Kidney (tissue), 14 donors: ENCODE results near the gene ZDHHC13. TPM values are rescaled to one million over a fixed set of nuclear protein-coding genes. Genes with fewer than 3 reads are reported as not detected.
"Not testable (repeated sequence)": the region's sequence is repeated elsewhere in the genome, so short reads cannot be mapped to it uniquely, and the experiment has no call there.

Experiments
- DNase-seq, 5 donors: peaks; one replicate each; pipeline ENCODE4 v3.0.0-alpha.2; 2013 to 2020
- FAIRE-seq: peaks from 2 replicates; lab custom pipeline; 2012; peaks lifted over from hg19 to GRCh38; lab: Jason Lieb, UNC
- H3K27ac ChIP-seq, 2 donors: one replicate each; pipeline ENCODE4 v1.7.0; 2013; ENCODE audit warnings: low read depth in 2 of 2, low read length in 2 of 2, inconsistent platforms in 1 of 2
- H3K27me3 ChIP-seq: one replicate; pipeline ENCODE4 v1.7.1; 2013; ENCODE audit warnings: low read length, inconsistent platforms; ENCODE audit not compliant: control insufficient read depth, insufficient read depth
- H3K36me3 ChIP-seq, 3 donors: one replicate each; pipeline versions ENCODE4 v1.7.0 to v1.7.1; 2013; ENCODE audit warnings: low read length in 3 of 3, control low read depth in 1 of 3, inconsistent platforms in 1 of 3; ENCODE audit not compliant: insufficient read depth in 3 of 3, control insufficient read depth in 2 of 3
- H3K4me1 ChIP-seq, 3 donors: one replicate each; pipeline versions ENCODE4 v1.7.0 to v1.7.1; 2013; ENCODE audit warnings: low read length in 3 of 3, inconsistent platforms in 1 of 3, low read depth in 1 of 3; ENCODE audit not compliant: control insufficient read depth in 2 of 3, insufficient read depth in 2 of 3
- H3K4me3 ChIP-seq, 3 donors: one replicate each; pipeline versions ENCODE4 v1.7.0 to v1.8.1; 2013; ENCODE audit warnings: low read length in 3 of 3, control low read depth in 1 of 3, inconsistent platforms in 1 of 3
- H3K9ac ChIP-seq, 3 donors: one replicate each; pipeline versions ENCODE4 v1.7.0 to v1.7.1; 2013; ENCODE audit warnings: low read length in 3 of 3, control low read depth in 1 of 3, inconsistent platforms in 1 of 3
- H3K9me3 ChIP-seq, 3 donors: one replicate each; pipeline versions ENCODE4 v1.7.0 to v1.7.1; 2013; ENCODE audit warnings: low read length in 3 of 3, control low read depth in 1 of 3, inconsistent platforms in 1 of 3; ENCODE audit not compliant: control insufficient read depth in 2 of 3, insufficient read depth in 1 of 3
- CTCF ChIP-seq: IDR thresholded peaks from 3 replicates; pipeline ENCODE4 v1.5.1; 2012; ENCODE audit warnings: mild to moderate bottlenecking, moderate library complexity, borderline replicate concordance; ENCODE audit not compliant: insufficient read depth; ENCODE audit errors: extremely low read depth
- intact Hi-C: fragments of 100-400 bp; cut with DNase I; formaldehyde crosslinking; loops from one replicate; pipeline ENCODE4 v1.11.1; 2022
- polyA plus RNA-seq: library from polyadenylated mRNA; stranded (reverse); fragments of 350-450 nt; fragmentation: Illumina TruSeq; extraction: RNeasy Lipid Tissue Mini Kit (QIAGEN cat#74804); gene quantifications from one replicate; pipeline ENCODE4 v1.2.3, GENCODE V29; 2014; ENCODE audit warnings: low read depth, low replicate concordance; ENCODE audit not compliant: insufficient read depth
- total RNA-seq: library from RNA; stranded (reverse); fragmentation: NEBNext Ultra II Directional; extraction: Animal tissue kit (Norgen Biotek cat#: 25700); gene quantifications from one replicate; pipeline ENCODE4 v1.2.1, GENCODE V29; 2021
- donor health status: control.
- donor health status: control.
- donor health status: control.
- donor health status: control.
- donor health status: control.
- donor health status: DM: yes; HTN: yes; CAD: no.
- donor health status: Normal renal cell carcinoma (clear cell type).

ZDHHC13 gene
- total and polyA plus RNA-seq, 2 donors from 2014 or later: 13.1 to 18.9 TPM

GRCh38 chr11:19121646-19122045, 4.7 kb downstream of the ZDHHC13 start:
- no peak overlapping the region for H3K27ac ChIP-seq
- H3K9ac ChIP-seq: no peak overlapping the region
- peaks cover 0 to 5% (median 0%) of the 10 kb centered on the region in 3 donors for H3K4me1 ChIP-seq
- peaks cover 0 to 3% (median 0%) of the 10 kb centered on the region in 3 donors for H3K36me3 ChIP-seq
- H3K27me3 ChIP-seq: no peaks in the 10 kb centered on the region
- no peak for DNase-seq
- intact Hi-C loops: no loop called here
- no peaks in the 10 kb centered on the region for H3K9me3 ChIP-seq
- no peak for TF ChIP-seq CTCF
- H3K4me3 ChIP-seq: no peak overlapping the region
- no peak for FAIRE-seq

GRCh38 chr11:19122960-19123615, 6.1 kb downstream of the ZDHHC13 start:
- Histone ChIP-seq H3K27me3 (no peaks in the 10 kb centered on the region), H3K4me1 (no peaks in the 10 kb centered on the region), H3K9ac (no peak overlapping the region), H3K36me3 (peaks cover 0 to 3% (median 0%) of the 10 kb centered on the region in 3 donors), H3K27ac (no peak overlapping the region), H3K9me3 (no peaks in the 10 kb centered on the region), H3K4me3 (no peak overlapping the region)
- intact Hi-C loops: no loop called here
- FAIRE-seq: no peak
- DNase-seq: no peak
- no peak for TF ChIP-seq CTCF

GRCh38 chr11:19126562-19127325, 9.8 kb downstream of the ZDHHC13 start:
- FAIRE-seq, H3K36me3 ChIP-seq, H3K27me3 ChIP-seq, intact Hi-C loops, H3K9ac ChIP-seq, H3K4me3 ChIP-seq, DNase-seq, H3K9me3 ChIP-seq, H3K27ac ChIP-seq, H3K4me1 ChIP-seq: not testable (repeated sequence)

GRCh38 chr11:19134004-19134403, 17.0 kb downstream of the ZDHHC13 start:
- no peak overlapping the region for H3K9ac ChIP-seq
- FAIRE-seq (no peak), DNase-seq (no peak)
- no peak overlapping the region for H3K4me3 ChIP-seq
- H3K36me3 ChIP-seq: no peaks in the 10 kb centered on the region
- H3K27ac ChIP-seq: no peak overlapping the region
- intact Hi-C loops: no loop called here
- H3K4me1 ChIP-seq: no peaks in the 10 kb centered on the region
- H3K9me3 ChIP-seq: no peaks in the 10 kb centered on the region
- H3K27me3 ChIP-seq: no peaks in the 10 kb centered on the region
- TF ChIP-seq CTCF: no peak

GRCh38 chr11:19136884-19137283, 19.9 kb downstream of the ZDHHC13 start:
- H3K27me3 ChIP-seq, intact Hi-C loops, H3K4me3 ChIP-seq, H3K9me3 ChIP-seq, DNase-seq, H3K9ac ChIP-seq, H3K4me1 ChIP-seq, H3K27ac ChIP-seq, FAIRE-seq, H3K36me3 ChIP-seq: not testable (repeated sequence)
